GM12878 (cell line): ENCODE measurements around the gene ZSWIM7. TPM values are rescaled to one million over a fixed set of nuclear protein-coding genes. Genes with fewer than 3 reads are reported as not detected.

Experiments used
- ATAC-seq: fragments of 200-7000 bp; cut with Tn5 transposase; 3 replicates; pipeline ENCODE4 v1.9.1; 2020; ENCODE audit warnings: mild to moderate bottlenecking, moderate library complexity
- BruUV-seq: library from RNA; stranded (reverse); fragments of 400-500 nt; replicated peaks from 2 replicates; lab custom pipeline; 2021; lab: Mats Ljungman, UMichigan
- CTCF ChIA-PET: fragments of 300-600 bp; sonication (Branson Sonifier 250); formaldehyde crosslinking; extraction: SDS; loops from one replicate; lab custom pipeline; 2021; ENCODE audit warnings: inconsistent platforms; lab: Yijun Ruan, JAX
- POLR2A ChIA-PET: fragments of 350-600 bp; formaldehyde crosslinking; extraction: SDS; loops from one replicate; lab custom pipeline; 2021; ENCODE audit warnings: inconsistent platforms; lab: Charles Lee
- RAD21 ChIA-PET: fragments of 300-600 bp; sonication (Branson Sonifier 250); formaldehyde crosslinking; loops from one replicate; lab custom pipeline; 2023; ENCODE audit warnings: antibody characterized with exemption; ENCODE audit not compliant: unreplicated experiment; lab: Charles Lee
- SMC1A ChIA-PET: fragments of 300-600 bp; sonication (Branson Sonifier 250); formaldehyde crosslinking; loops from one replicate; lab custom pipeline; 2023; ENCODE audit not compliant: unreplicated experiment, uncharacterized antibody; lab: Charles Lee
- DNase-seq: peaks from one replicate; pipeline ENCODE4 v3.0.0-alpha.2; 2011; ENCODE audit warnings: low read depth, low spot score
- FAIRE-seq: peaks from 3 replicates; lab custom pipeline; 2011; peaks lifted over from hg19 to GRCh38; lab: Jason Lieb, UNC
- H2AFZ ChIP-seq: 2 replicates; pipeline ENCODE4 v1.6.0; 2011; ENCODE audit warnings: low read depth, low read length, control low read depth; ENCODE audit not compliant: control insufficient read depth
- H3K27ac ChIP-seq: 2 replicates; pipeline ENCODE4 v1.5.1; 2011; ENCODE audit warnings: control low read depth; ENCODE audit not compliant: control insufficient read depth, insufficient read depth
- H3K27me3 ChIP-seq, 2 experiments: replicated peaks in 1 of 2; 2 replicates each; pipeline versions ENCODE4 v1.6.0 to v1.6.1; 2011; ENCODE audit warnings: low read length in 1 of 2; ENCODE audit not compliant: control insufficient read depth in 2 of 2, insufficient read depth in 2 of 2
- H3K36me3 ChIP-seq, 2 experiments: 2 replicates each; pipeline ENCODE4 v1.5.1; 2011; ENCODE audit warnings: low read length in 1 of 2; ENCODE audit not compliant: control insufficient read depth in 2 of 2, insufficient read depth in 2 of 2
- H3K4me1 ChIP-seq: 2 replicates; pipeline ENCODE4 v1.6.1; 2011; ENCODE audit warnings: mild to moderate bottlenecking, low read length, moderate library complexity, mixed read lengths; ENCODE audit not compliant: control insufficient read depth, insufficient read depth
- H3K4me2 ChIP-seq: 2 replicates; pipeline ENCODE4 v1.6.0; 2011; ENCODE audit warnings: control low read depth; ENCODE audit not compliant: control insufficient read depth, insufficient read depth
- H3K4me3 ChIP-seq: fragments of 200-600 bp; sonication (generic); 2 replicates; pipeline ENCODE4 v1.5.1; 2016
- H3K79me2 ChIP-seq: 2 replicates; pipeline ENCODE4 v1.6.0; 2011; ENCODE audit warnings: low read length; ENCODE audit not compliant: control insufficient read depth, insufficient read depth
- H3K9ac ChIP-seq: 2 replicates; pipeline ENCODE4 v1.8.0; 2011; ENCODE audit warnings: low read length, control low read depth, mixed read lengths; ENCODE audit not compliant: control insufficient read depth, insufficient read depth
- H3K9me3 ChIP-seq: replicated peaks from 3 replicates; pipeline ENCODE4 v1.5.1; 2011; ENCODE audit warnings: mild to moderate bottlenecking, low read length; ENCODE audit not compliant: control insufficient read depth, insufficient read depth
- H4K20me1 ChIP-seq: 2 replicates; pipeline ENCODE4 v1.6.0; 2011; ENCODE audit not compliant: control insufficient read depth, insufficient read depth
- ATF3 ChIP-seq: IDR thresholded peaks from 2 replicates; pipeline ENCODE4 v1.6.1; 2011; ENCODE audit warnings: low read depth, mild to moderate bottlenecking, low read length, moderate library complexity, borderline replicate concordance; ENCODE audit errors: extremely low read depth
- BRCA1 ChIP-seq: IDR thresholded peaks from 2 replicates; pipeline ENCODE4 v1.6.1; 2011; ENCODE audit warnings: low read depth, low read length, improper control_type of control experiment
- DPF2 ChIP-seq: fragments of 450-650 bp; IDR thresholded peaks from 2 replicates; pipeline ENCODE4 v1.6.1; 2017; ENCODE audit warnings: mild to moderate bottlenecking
- MLLT1 ChIP-seq: fragments of 450-650 bp; IDR thresholded peaks from 2 replicates; pipeline ENCODE4 v1.6.1; 2016; ENCODE audit warnings: mild to moderate bottlenecking
- MTA3 ChIP-seq: IDR thresholded peaks from 2 replicates; pipeline ENCODE4 v1.6.1; 2012; ENCODE audit warnings: low read length, inconsistent platforms, borderline replicate concordance
- MYB ChIP-seq: fragments of 150-350 bp; IDR thresholded peaks from 2 replicates; pipeline ENCODE4 v1.6.1; 2014; ENCODE audit warnings: mild to moderate bottlenecking, low read depth, low read length, borderline replicate concordance
- NR2F1 ChIP-seq: fragments of 450-650 bp; conservative IDR thresholded peaks from 2 replicates; pipeline ENCODE4 v1.6.1; 2017; ENCODE audit warnings: mild to moderate bottlenecking
- YBX1 ChIP-seq: fragments of 450-650 bp; IDR thresholded peaks from 2 replicates; pipeline ENCODE4 v1.6.1; 2016; ENCODE audit warnings: antibody characterized with exemption
- ZBTB40 ChIP-seq: fragments of 450-650 bp; IDR thresholded peaks from 2 replicates; pipeline ENCODE4 v1.6.1; 2016; ENCODE audit warnings: mild to moderate bottlenecking, moderate library complexity, borderline replicate concordance
- ZNF687 ChIP-seq: fragments of 450-650 bp; IDR thresholded peaks from 2 replicates; pipeline ENCODE4 v1.6.1; 2017; ENCODE audit warnings: mild to moderate bottlenecking, moderate library complexity
- WGBS: methylation state at CpG from one replicate; pipeline ENCODE4 v1.1.6; 2016; ENCODE audit warnings: low lambda C conversion rate; ENCODE audit not compliant: insufficient replicate concordance, insufficient coverage; ENCODE audit errors: missing lambda C conversion rate; 5-methylcytosine and 5-hydroxymethylcytosine counted together
- in situ Hi-C: fragments of 300-500 bp; cut with MboI; formaldehyde crosslinking; loops from 9 replicates; pipeline ENCODE4 v1.14.3; 2018; ENCODE audit warnings: mixed read lengths
- intact Hi-C: fragments of 100-400 bp; cut with micrococcal nuclease; formaldehyde crosslinking; loops from one replicate; pipeline ENCODE4 v1.14.2; 2022; ENCODE audit not compliant: unreplicated experiment
- polyA plus RNA-seq, 11 experiments: library from polyadenylated mRNA; depleted of rRNA in 4 of 11; unstranded in 6 of 11; stranded (reverse) in 5 of 11; fragments of >200 nt; fragmentation: Nextera tagmentation in 4 of 11; fragmentation: Illumina TruSeq in 1 of 11; extraction: Ambion mirVana in 4 of 11; extraction: Trizol in 1 of 11; gene quantifications; 1 replicate in 1 of 11; 2 replicates in 10 of 11; pipeline versions ENCODE4 v1.2.1 to v1.2.3, GENCODE V29; 2011 to 2016; ENCODE audit warnings: inconsistent platforms in 2 of 11, missing spikeins in 2 of 11, low read depth in 1 of 11
- total RNA-seq, 4 experiments: library from RNA; depleted of rRNA in 3 of 4; stranded (reverse); fragments of >200 nt in 3 of 4; fragmentation: Illumina TruSeq in 1 of 4; extraction: Trizol in 1 of 4; gene quantifications; 2 replicates each; pipeline versions ENCODE4 v1.2.1 to v1.2.3, GENCODE V29; 2013 to 2021
- TF ChIP-seq, protein P1 (sequence below): IDR thresholded peaks from 2 replicates; pipeline ENCODE4 v1.6.1; 2012; ENCODE audit warnings: low read depth, low read length, improper control_type of control experiment

Gene ZSWIM7
- total and polyA plus RNA-seq, 10 of the 15 experiments (the other 5 are each of a cell fraction or from before 2014, with no cell fraction given): 7.0 to 26.6 (median 9.9) TPM

- Histone ChIP-seq H3K4me1 (peaks cover 11% of the 10 kb centered on the region), H4K20me1 (no peaks in the 10 kb centered on the region), H3K36me3 (peaks cover 4 to 5% of the 10 kb centered on the region in 2 experiments; a peak in 3 of 4 replicates), H3K9ac (peak overlapping the region; percentile 84), H3K27ac (peak overlapping the region; percentile 69), H3K79me2 (peaks cover 23% of the 10 kb centered on the region), H3K4me3 (peak overlapping the region; percentile 85), H2AFZ (peak overlapping the region; percentile 89), H3K27me3 (no peaks in the 10 kb centered on the region), H3K4me2 (peak overlapping the region; percentile 93), H3K9me3 (peaks cover 2% of the 10 kb centered on the region)
- DNase-seq (no peak), ATAC-seq (peak; percentile 20), FAIRE-seq (no peak)
- ChIA-PET RAD21 (interaction anchor here (1.4 to 1.8 kb wide), 2 partner anchors 172 to 521 kb away, joined by 6 to 8 read pairs; no protein-coding TSS in a partner anchor), CTCF (interaction anchor here (0.6 to 2.3 kb wide), 7 partner anchors 30 to 521 kb away, joined by 3 to 10 read pairs (median 3); partner anchors contain the start of gene ADORA2B), SMC1A (interaction anchor here (1.4 kb wide), 1 partner anchor 170 kb away, joined by 3 read pairs; no protein-coding TSS in a partner anchor), POLR2A (no interaction called here)
- intact Hi-C loops (no loop called here), in situ Hi-C loops (loop anchor here (5.0 to 25.0 kb wide), 3 partner anchors 173 to 738 kb away; partner anchors contain the start of genes PMP22 and TVP23C)
- 2% methylated on average over 32 of the region's 64 CpGs for WGBS
- BruUV-seq: no TSS peak
- TF ChIP-seq BRCA1 (no peak), MLLT1 (0 out of 2 replicates have a peak, but pooled peaks have one; percentile 34), MYB (no peak), YBX1 (no peak), ATF3 (no peak), NR2F1 (no peak), MTA3 (no peak), ZNF687 (0 out of 2 replicates have a peak, but pooled peaks have one; percentile 47), ZBTB40 (0 out of 2 replicates have a peak, but pooled peaks have one; percentile 23), DPF2 (peak; percentile 23; the same call in 1 of the 2 replicates)
- TF ChIP-seq, protein P1, sequence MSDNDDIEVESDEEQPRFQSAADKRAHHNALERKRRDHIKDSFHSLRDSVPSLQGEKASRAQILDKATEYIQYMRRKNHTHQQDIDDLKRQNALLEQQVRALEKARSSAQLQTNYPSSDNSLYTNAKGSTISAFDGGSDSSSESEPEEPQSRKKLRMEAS: no peak
These were observed 697 bp upstream of the ZSWIM7 start for GRCh38 chr17:15999974-16000827.
